NB4 (cell line): ENCODE data around the gene ZNF285.
"Not testable (repeated sequence)": the region's sequence is repeated elsewhere in the genome, so short reads cannot be mapped to it uniquely, and the experiment has no call there.

ENCODE experiments used
- POLR2A ChIP-seq: IDR thresholded peaks from 2 replicates; pipeline ENCODE4 v1.6.1; 2011; ENCODE audit warnings: mild to moderate bottlenecking; ENCODE audit not compliant: insufficient read length; ENCODE audit errors: extremely low read depth
- TF ChIP-seq, protein P1 (sequence below): IDR thresholded peaks from one replicate; pipeline ENCODE4 v1.5.1; 2012; ENCODE audit warnings: low read depth, low read length
- TF ChIP-seq, protein P2 (sequence below): IDR thresholded peaks from 2 replicates; pipeline ENCODE4 v1.6.1; 2011; ENCODE audit warnings: low read depth, low read length

DNA sequence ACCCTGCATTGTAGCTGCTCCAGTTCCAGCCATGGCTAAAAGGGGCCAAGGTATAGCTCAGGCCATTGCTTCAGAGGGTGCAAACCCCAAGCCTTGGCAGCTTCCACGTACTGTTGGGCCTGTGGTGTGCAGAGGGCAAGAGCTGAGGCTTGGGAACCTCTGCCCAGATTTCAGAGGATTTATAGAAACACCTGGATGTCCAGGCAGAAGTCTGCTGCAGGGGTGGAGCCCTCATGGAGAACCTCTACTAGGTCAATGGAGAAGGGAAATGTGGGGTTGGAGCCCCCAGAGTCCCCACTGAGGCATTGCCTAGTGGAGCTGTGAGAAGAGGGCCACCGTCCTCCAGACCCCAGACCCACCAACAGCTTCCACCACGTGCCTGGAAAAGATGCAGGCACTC, 66.8 kb downstream of the ZNF285 start:
- TF ChIP-seq, protein P1, sequence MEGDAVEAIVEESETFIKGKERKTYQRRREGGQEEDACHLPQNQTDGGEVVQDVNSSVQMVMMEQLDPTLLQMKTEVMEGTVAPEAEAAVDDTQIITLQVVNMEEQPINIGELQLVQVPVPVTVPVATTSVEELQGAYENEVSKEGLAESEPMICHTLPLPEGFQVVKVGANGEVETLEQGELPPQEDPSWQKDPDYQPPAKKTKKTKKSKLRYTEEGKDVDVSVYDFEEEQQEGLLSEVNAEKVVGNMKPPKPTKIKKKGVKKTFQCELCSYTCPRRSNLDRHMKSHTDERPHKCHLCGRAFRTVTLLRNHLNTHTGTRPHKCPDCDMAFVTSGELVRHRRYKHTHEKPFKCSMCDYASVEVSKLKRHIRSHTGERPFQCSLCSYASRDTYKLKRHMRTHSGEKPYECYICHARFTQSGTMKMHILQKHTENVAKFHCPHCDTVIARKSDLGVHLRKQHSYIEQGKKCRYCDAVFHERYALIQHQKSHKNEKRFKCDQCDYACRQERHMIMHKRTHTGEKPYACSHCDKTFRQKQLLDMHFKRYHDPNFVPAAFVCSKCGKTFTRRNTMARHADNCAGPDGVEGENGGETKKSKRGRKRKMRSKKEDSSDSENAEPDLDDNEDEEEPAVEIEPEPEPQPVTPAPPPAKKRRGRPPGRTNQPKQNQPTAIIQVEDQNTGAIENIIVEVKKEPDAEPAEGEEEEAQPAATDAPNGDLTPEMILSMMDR: not testable (repeated sequence)
- TF ChIP-seq, protein P2, sequence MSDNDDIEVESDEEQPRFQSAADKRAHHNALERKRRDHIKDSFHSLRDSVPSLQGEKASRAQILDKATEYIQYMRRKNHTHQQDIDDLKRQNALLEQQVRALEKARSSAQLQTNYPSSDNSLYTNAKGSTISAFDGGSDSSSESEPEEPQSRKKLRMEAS: not testable (repeated sequence)
- TF ChIP-seq POLR2A: not testable (repeated sequence)
